WTC11 (cell line): ENCODE measurements around the gene RASSF8. TPM values are rescaled to one million over a fixed set of nuclear protein-coding genes. Genes with fewer than 3 reads are reported as not detected.

ENCODE experiments used
- ATAC-seq: fragments of 200-7000 bp; cut with Tn5 transposase; 2 replicates; pipeline ENCODE4 v1.10.0; 2021; ENCODE audit warnings: mild to moderate bottlenecking, moderate library complexity
- CTCF ChIA-PET: fragments of 300-600 bp; sonication (Branson Sonifier 250); formaldehyde crosslinking; loops from one replicate; lab custom pipeline; 2021; ENCODE audit warnings: antibody characterized with exemption; lab: Charles Lee
- POLR2A ChIA-PET: fragments of 350-600 bp; sonication (Branson Sonifier 250); formaldehyde crosslinking; loops from one replicate; lab custom pipeline; 2021; ENCODE audit warnings: antibody characterized with exemption; lab: Charles Lee
- DNase-seq: peaks from one replicate; pipeline ENCODE4 v3.0.0; 2021; ENCODE audit warnings: low spot score
- H3K27ac Mint-ChIP-seq: 2 replicates; pipeline ENCODE4 v1.8.0; 2021; ENCODE audit warnings: mixed read lengths
- H3K27me3 Mint-ChIP-seq: 2 replicates; pipeline ENCODE4 v1.8.0; 2021; ENCODE audit warnings: low read depth, mild to moderate bottlenecking, moderate library complexity, mixed read lengths
- H3K36me3 Mint-ChIP-seq: 2 replicates; pipeline ENCODE4 v1.8.0; 2021; ENCODE audit warnings: mixed read lengths
- H3K4me1 Mint-ChIP-seq: 2 replicates; pipeline ENCODE4 v1.8.0; 2022; ENCODE audit warnings: mixed read lengths
- H3K4me3 Mint-ChIP-seq: 2 replicates; pipeline ENCODE4 v1.8.0; 2021; ENCODE audit warnings: mild to moderate bottlenecking, moderate library complexity, mixed read lengths
- H3K9me3 Mint-ChIP-seq: 2 replicates; pipeline ENCODE4 v1.8.0; 2021; ENCODE audit warnings: mixed read lengths
- CBFB ChIP-seq: sonication (generic); formaldehyde crosslinking; IDR thresholded peaks from 2 replicates; pipeline ENCODE4 v1.8.1; 2022; ENCODE audit warnings: mild to moderate bottlenecking, low read depth, missing genetic modification reagents
- CREM ChIP-seq: sonication (generic); formaldehyde crosslinking; IDR thresholded peaks from 2 replicates; pipeline ENCODE4 v1.8.1; 2022; ENCODE audit warnings: mild to moderate bottlenecking, missing genetic modification reagents, moderate library complexity
- ELF4 ChIP-seq: sonication (generic); formaldehyde crosslinking; IDR thresholded peaks from 2 replicates; pipeline ENCODE4 v1.8.1; 2022; ENCODE audit warnings: low read depth, mild to moderate bottlenecking, moderate library complexity, missing genetic modification reagents
- FOXP1 ChIP-seq: sonication (generic); formaldehyde crosslinking; IDR thresholded peaks from 2 replicates; pipeline ENCODE4 v1.8.0; 2022; ENCODE audit warnings: missing genetic modification reagents, mild to moderate bottlenecking, moderate library complexity, borderline replicate concordance
- GTF2I ChIP-seq: fragments of 250-450 bp; sonication (Bioruptor Pico); conservative IDR thresholded peaks from 2 replicates; pipeline ENCODE4 v1.4.0; 2021; ENCODE audit warnings: mild to moderate bottlenecking
- NFYB ChIP-seq: sonication (generic); formaldehyde crosslinking; conservative IDR thresholded peaks from 2 replicates; pipeline ENCODE4 v1.8.0; 2022; ENCODE audit warnings: low read depth, missing genetic modification reagents
- NR1H2 ChIP-seq: sonication (generic); formaldehyde crosslinking; IDR thresholded peaks from 2 replicates; pipeline ENCODE4 v1.9.0; 2021; ENCODE audit warnings: mild to moderate bottlenecking, moderate library complexity, missing genetic modification reagents
- PRRX2 ChIP-seq: fragments of 250-450 bp; sonication (Bioruptor Pico); IDR thresholded peaks from 2 replicates; pipeline ENCODE4 v1.8.0; 2021; ENCODE audit warnings: mild to moderate bottlenecking
- TCF7 ChIP-seq: sonication (generic); formaldehyde crosslinking; IDR thresholded peaks from 2 replicates; pipeline ENCODE4 v1.8.0; 2022; ENCODE audit warnings: mild to moderate bottlenecking, low read depth, missing genetic modification reagents, moderate library complexity
- TEAD1 ChIP-seq: sonication (generic); formaldehyde crosslinking; IDR thresholded peaks from 2 replicates; pipeline ENCODE4 v1.8.0; 2022; ENCODE audit warnings: mild to moderate bottlenecking, missing genetic modification reagents
- USF1 ChIP-seq: sonication (generic); formaldehyde crosslinking; IDR thresholded peaks from 2 replicates; pipeline ENCODE4 v1.8.0; 2022; ENCODE audit warnings: mild to moderate bottlenecking, missing genetic modification reagents
- ZMAT4 ChIP-seq: fragments of 250-450 bp; sonication (Bioruptor Pico); IDR thresholded peaks from 2 replicates; pipeline ENCODE4 v1.9.0; 2021; ENCODE audit warnings: mild to moderate bottlenecking
- ZNF138 ChIP-seq: sonication (generic); formaldehyde crosslinking; conservative IDR thresholded peaks from 2 replicates; pipeline ENCODE4 v1.8.1; 2022; ENCODE audit warnings: mild to moderate bottlenecking, moderate library complexity, missing genetic modification reagents
- ZNF219 ChIP-seq: sonication (generic); formaldehyde crosslinking; IDR thresholded peaks from 2 replicates; pipeline ENCODE4 v1.8.0; 2023; ENCODE audit warnings: missing genetic modification reagents, mild to moderate bottlenecking, borderline replicate concordance
- ZNF232 ChIP-seq: sonication (generic); formaldehyde crosslinking; IDR thresholded peaks from 2 replicates; pipeline ENCODE4 v1.8.0; 2022; ENCODE audit warnings: mild to moderate bottlenecking, missing genetic modification reagents
- ZNF263 ChIP-seq: sonication (generic); formaldehyde crosslinking; IDR thresholded peaks from 2 replicates; pipeline ENCODE4 v1.8.1; 2022; ENCODE audit warnings: low read depth, mild to moderate bottlenecking, moderate library complexity, missing genetic modification reagents
- ZNF396 ChIP-seq: fragments of 250-450 bp; sonication (Bioruptor Pico); IDR thresholded peaks from 2 replicates; pipeline ENCODE4 v1.8.0; 2021; ENCODE audit warnings: mild to moderate bottlenecking, moderate library complexity, borderline replicate concordance
- total RNA-seq: library from RNA; stranded (reverse); gene quantifications from 3 replicates; pipeline ENCODE4 v1.2.3, GENCODE V29; 2021
- TF ChIP-seq, protein P1 (sequence below): sonication (generic); formaldehyde crosslinking; IDR thresholded peaks from 2 replicates; pipeline ENCODE4 v1.8.0; 2022; ENCODE audit warnings: mild to moderate bottlenecking, missing genetic modification reagents

Gene RASSF8
- total RNA-seq, 1 experiment from 2014 or later, result 48.6 TPM

GRCh38 chr12:26062006-26062405, 103.5 kb downstream of the RASSF8 start:
- POLR2A ChIA-PET, result no interaction called here
- no peak for TF ChIP-seq TCF7 (CRISPR knock-in tag)
- TF ChIP-seq, protein P1, sequence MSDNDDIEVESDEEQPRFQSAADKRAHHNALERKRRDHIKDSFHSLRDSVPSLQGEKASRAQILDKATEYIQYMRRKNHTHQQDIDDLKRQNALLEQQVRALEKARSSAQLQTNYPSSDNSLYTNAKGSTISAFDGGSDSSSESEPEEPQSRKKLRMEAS (CRISPR knock-in tag), result no peak
- no peak for TF ChIP-seq NR1H2
- TF ChIP-seq NFYB (CRISPR knock-in tag), result no peak
- TF ChIP-seq, all 79 proteins: peak for 0
- CTCF ChIA-PET, result no interaction called here

GRCh38 chr12:26062566-26062965, 104.1 kb downstream of the RASSF8 start:
- H3K27me3 Mint-ChIP-seq, result no peaks in the 10 kb centered on the region
- ChIA-PET POLR2A (no interaction called here), CTCF (no interaction called here)
- no peak overlapping the region for H3K4me3 Mint-ChIP-seq
- DNase-seq (no peak), ATAC-seq (no peak)
- no peaks in the 10 kb centered on the region for H3K9me3 Mint-ChIP-seq
- peaks cover 3% of the 10 kb centered on the region; the same call in 1 of the 2 replicates for H3K4me1 Mint-ChIP-seq
- no peak for TF ChIP-seq PRRX2 (CRISPR knock-in tag)
- no peak for TF ChIP-seq ZNF263 (CRISPR knock-in tag)
- TF ChIP-seq GTF2I, result no peak
- TF ChIP-seq ZNF219 (CRISPR knock-in tag), result no peak
- TF ChIP-seq ZNF138 (CRISPR knock-in tag), result no peak
- H3K36me3 Mint-ChIP-seq, result peaks cover 12% of the 10 kb centered on the region
- no peak overlapping the region for H3K27ac Mint-ChIP-seq

More at GRCh38 chr12:26062006-26062405, 103.5 kb downstream of the RASSF8 start:
- H3K27me3 Mint-ChIP-seq, result no peaks in the 10 kb centered on the region
- DNase-seq (no peak), ATAC-seq (no peak)
- no peak overlapping the region for H3K27ac Mint-ChIP-seq
- H3K4me3 Mint-ChIP-seq, result no peak overlapping the region
- no peaks in the 10 kb centered on the region for H3K4me1 Mint-ChIP-seq
- no peaks in the 10 kb centered on the region for H3K9me3 Mint-ChIP-seq
- peaks cover 15% of the 10 kb centered on the region for H3K36me3 Mint-ChIP-seq

DNA sequence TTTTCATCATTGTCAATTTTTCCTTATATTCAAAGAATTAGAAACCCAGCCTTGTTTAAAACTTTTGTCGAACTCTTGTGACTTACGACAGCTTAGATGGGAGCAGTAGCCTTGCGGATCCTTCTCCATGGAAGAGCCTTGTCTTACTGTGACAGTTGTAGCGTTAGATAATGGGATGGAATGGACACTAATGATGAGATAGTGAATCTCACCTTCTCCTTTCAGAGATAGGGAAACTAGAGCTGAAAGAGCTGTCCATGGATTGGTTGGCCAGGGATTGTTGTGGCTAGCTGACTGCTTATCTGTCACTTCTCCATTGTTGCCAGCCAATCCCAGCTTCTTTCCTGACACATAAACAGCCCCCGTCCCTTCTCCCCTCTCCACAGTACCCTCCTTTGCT, 107.0 kb downstream of the RASSF8 start:
- peaks cover 24% of the 10 kb centered on the region for H3K4me1 Mint-ChIP-seq
- H3K27ac Mint-ChIP-seq, result no peak overlapping the region
- H3K4me3 Mint-ChIP-seq, result no peak overlapping the region
- no peaks in the 10 kb centered on the region for H3K9me3 Mint-ChIP-seq
- DNase-seq, result no peak
- no peaks in the 10 kb centered on the region for H3K36me3 Mint-ChIP-seq
- ChIA-PET POLR2A (interaction anchor here (0.5 kb wide), 1 partner anchor 341 kb away, joined by 6 read pairs; no protein-coding TSS in a partner anchor), CTCF (no interaction called here)
- no peaks in the 10 kb centered on the region for H3K27me3 Mint-ChIP-seq
- TF ChIP-seq ZMAT4 (CRISPR knock-in tag), result no peak
- TF ChIP-seq USF1 (CRISPR knock-in tag), result no peak
- TF ChIP-seq CREM (CRISPR knock-in tag), result no peak
- TF ChIP-seq GTF2I, result no peak
- no peak for TF ChIP-seq FOXP1 (CRISPR knock-in tag)
- TF ChIP-seq ZNF396 (CRISPR knock-in tag), result no peak
- no peak for TF ChIP-seq ZNF232 (CRISPR knock-in tag)
- TF ChIP-seq CBFB (CRISPR knock-in tag), result no peak
- TF ChIP-seq ELF4 (CRISPR knock-in tag), result no peak
- ATAC-seq, result no peak

DNA sequence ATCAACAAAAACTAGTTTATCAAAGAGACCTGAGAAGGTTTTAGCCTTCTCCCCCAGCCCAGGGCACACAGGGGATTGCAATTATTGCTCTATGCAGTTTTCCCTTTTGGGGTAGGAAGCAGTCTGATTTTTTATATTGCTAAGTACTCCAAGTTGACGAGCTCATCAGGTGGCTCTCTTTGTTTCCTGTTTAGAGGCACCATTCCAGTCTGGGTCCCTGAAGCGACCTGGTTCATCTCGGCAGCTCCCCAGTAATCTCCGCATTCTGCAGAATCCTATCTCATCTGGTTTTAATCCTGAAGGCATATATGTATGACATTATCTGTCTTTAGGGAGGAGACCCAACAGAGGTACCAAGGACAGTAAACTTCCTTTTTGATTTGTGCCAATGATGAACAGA, 110.0 kb downstream of the RASSF8 start:
- ChIA-PET CTCF (interaction anchor here (1.2 to 1.4 kb wide), 2 partner anchors 21 to 23 kb away, joined by 4 to 6 read pairs; no protein-coding TSS in a partner anchor), POLR2A (no interaction called here)
- peaks cover 24% of the 10 kb centered on the region for H3K4me1 Mint-ChIP-seq
- H3K9me3 Mint-ChIP-seq, result no peaks in the 10 kb centered on the region
- no peaks in the 10 kb centered on the region for H3K27me3 Mint-ChIP-seq
- H3K27ac Mint-ChIP-seq, result peak overlapping the region; percentile 57; the same call in 1 of the 2 replicates
- H3K36me3 Mint-ChIP-seq, result no peaks in the 10 kb centered on the region
- no peak for TF ChIP-seq TEAD1 (CRISPR knock-in tag)
- peak; percentile 78 for ATAC-seq
- 0 out of 2 replicates have a peak overlapping the region, but pooled peaks have one; percentile 2 for H3K4me3 Mint-ChIP-seq
- no peak for DNase-seq
